NK-92 treated with Interleukin-12 subunit alpha and Interleukin-12 subunit beta, amount 100 ng/mL, for 24 hours (cell line): Measurements from ENCODE around the gene DDR1.
"Not testable (repeated sequence)": the region's sequence is repeated elsewhere in the genome, so short reads cannot be mapped to it uniquely, and the experiment has no call there.

ENCODE experiments used
- DNase-seq: peaks from one replicate; lab custom pipeline; 2025; lab: John Stamatoyannopoulos, UW

DDR1 gene

DNA sequence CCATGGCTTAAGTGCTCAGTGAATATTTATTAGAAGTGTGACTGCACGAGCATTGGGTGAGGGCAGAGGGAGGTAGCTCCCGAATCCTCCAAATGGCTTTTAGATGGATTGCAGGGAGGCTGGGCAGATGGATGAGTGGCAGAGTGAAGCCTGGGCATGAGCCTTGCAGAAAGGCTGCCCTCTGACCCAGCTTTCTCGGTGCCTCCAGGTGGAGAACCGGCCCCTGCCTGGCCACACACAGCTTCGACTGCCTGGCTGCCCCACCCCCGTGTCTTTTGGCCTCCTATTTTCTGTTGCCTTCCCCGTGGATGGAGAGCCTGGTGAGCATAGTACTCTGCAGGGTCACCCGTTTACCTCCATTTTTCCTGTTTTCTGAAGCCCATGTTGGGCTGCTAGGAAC, 33.2 kb downstream of the DDR1 start:
- no peak for DNase-seq

GRCh38 chr6:30918670-30919069, 34.4 kb downstream of the DDR1 start:
- no peak for DNase-seq

- DNase-seq, result peak; percentile 19
These were observed 38.1 kb downstream of the DDR1 start for GRCh38 chr6:30922447-30922852.

GRCh38 chr6:30924040-30924627, 39.8 kb downstream of the DDR1 start:
- not testable (repeated sequence) for DNase-seq

DNA sequence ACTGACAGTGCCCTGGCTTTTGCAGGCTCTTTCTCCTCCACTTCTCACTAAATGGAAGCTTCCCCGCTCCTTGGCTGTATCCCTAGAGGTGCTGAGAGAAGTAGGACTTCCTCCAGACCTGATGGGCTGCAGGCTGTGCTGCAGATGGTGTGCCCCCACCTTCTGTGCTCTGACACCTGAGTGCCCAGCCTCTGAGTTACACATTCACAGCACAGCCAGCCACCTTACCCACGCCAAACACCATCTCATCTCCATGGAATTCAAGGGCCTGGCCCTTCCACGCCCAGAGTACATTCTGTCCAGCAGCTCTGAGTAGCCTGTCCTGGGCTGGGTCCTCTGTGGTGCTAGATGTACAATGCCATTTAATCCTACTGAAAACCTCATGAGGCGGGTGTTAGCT, 42.3 kb downstream of the DDR1 start:
- DNase-seq, result no peak

DNA sequence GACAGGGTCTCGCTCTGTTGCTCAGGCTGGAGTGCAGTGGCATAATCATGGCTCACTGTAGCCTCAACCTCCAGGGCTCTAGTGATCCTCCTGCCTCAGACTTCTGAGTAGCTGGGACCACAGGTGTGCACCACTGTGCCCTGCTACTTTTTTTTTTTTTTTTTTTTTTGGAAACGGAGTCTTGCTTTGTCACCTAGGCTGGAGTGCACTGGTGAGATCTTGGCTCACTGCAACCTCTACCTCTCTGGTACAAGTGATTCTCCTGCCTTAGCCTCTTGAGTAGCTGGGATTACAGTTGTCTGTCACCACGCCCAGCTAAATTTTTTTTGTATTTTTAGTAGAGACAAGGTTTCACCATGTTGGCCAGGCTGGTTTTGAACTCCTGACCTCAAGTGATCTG, 42.8 kb downstream of the DDR1 start:
- not testable (repeated sequence) for DNase-seq

DNA sequence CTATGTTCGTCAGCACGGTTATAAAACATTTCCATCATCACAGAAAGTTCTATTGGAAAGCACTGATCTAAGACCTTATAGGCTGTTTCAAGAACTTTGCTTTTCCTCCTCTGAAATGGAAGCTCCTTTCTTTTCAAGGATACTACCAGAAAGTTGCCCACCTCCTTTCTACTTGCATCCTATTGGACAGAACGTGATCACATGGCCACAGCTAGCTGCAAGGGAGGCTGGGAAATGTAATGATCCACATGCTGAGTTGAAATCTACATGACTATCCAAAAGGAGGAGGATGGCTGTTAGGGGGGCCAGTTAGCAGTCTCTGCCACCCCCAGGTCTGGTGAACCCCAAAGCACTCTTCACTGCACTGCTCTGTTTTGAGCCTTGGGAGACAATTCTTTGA, 44.4 kb downstream of the DDR1 start:
- DNase-seq, result no peak

DNA sequence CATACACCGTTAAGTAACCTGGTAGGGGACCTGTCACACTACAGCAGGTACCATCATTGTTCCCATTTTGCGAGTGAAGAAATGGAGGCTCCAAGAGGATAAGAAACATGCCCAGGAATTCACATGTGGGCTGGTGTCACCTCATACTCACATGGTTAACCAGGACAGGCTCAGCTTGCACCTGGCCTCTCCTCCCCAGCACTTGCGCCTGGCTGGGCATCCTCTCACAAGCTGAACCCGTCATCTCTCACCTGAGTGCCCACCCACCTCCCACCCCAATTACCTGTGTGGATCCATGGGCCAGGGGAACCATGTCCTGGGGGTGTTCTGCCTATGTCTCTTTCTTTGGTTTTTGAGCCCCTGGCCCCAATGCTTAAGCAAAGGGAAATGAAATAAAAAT, 46.2 kb downstream of the DDR1 start:
- DNase-seq, result no peak

- DNase-seq, result no peak
These were observed 47.0 kb downstream of the DDR1 start for GRCh38 chr6:30931272-30931671.

GRCh38 chr6:30931969-30932645, 47.8 kb downstream of the DDR1 start, which contains the start of gene SFTA2:
SFTA2 (minus strand) TSS chr6:30932170; CDS start chr6:30932096, 74 bp downstream.
- no peak for DNase-seq

DNA sequence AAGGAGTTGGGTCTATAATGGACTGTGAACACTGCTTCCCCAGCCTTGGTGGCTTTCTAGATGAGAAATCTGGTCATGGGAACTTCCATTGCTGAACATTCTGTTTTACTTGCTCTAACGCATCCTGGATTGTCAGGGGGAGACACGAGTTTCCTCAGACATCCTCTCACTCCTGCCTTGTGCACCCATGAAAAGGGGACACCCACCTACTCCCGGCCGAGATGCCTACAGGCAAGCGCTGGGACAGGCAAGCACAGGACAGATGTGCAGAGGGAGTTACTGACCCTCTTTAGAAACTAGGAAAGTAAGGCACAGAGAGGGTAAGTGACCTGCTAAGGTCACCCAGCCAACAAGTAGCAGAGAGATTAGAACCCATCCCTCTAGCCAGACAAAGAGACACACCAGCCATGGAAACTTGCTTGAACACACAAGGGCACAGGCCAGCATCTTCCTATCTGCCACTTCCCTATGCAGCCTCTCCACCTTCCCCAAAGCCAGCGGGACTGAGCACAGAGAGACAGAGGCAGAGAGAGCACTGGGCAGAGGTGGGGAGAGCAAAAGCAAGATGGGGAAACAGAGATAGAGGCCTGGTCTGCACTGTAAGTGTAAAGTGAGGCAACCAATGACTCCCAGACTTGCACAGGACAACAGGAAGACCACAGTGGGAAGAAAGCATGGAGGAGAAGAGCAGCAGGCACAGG, 48.5 kb downstream of the DDR1 start:
- DNase-seq, result no peak

GRCh38 chr6:30935018-30935417, 50.7 kb downstream of the DDR1 start:
- no peak for DNase-seq

DNA sequence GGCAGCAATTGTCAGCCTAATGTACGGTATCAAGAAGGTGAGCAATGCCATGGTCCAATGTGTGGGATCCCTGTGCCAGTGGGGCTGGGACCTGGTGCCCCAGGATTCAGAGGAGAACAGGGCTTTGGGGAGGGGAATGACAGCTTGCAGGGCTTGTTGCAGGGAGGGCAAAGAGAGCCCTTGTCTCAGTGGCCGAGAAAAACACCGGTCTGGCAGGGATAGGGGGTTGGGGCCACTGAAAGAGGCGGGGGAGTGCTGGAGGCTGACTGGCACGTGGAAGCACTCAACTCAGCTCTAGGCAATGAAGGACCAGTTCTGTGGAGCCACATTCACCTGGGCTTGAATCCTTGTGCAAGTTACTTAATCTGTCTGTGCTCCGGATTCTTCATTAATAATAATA, 52.9 kb downstream of the DDR1 start:
- no peak for DNase-seq

DNA sequence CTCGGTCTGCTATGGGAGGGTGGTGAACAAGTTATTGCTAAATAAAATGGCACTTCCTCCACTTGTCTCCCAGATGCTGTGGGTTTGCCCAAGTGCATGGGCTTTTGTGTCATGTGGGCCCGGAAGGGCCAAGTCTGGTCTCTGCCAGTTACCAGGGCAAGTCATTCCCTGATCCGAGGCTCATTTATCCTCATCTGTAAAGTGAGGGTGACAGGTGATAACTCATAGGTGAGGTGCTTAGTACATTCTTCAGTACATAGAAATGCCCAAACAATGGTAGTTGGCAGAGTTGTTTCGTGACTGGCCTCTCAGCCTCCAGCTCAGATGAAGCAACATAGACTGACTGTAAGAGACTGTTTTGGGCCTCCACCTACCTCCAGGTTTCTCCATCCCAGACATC, 54.4 kb downstream of the DDR1 start:
- DNase-seq, result no peak

GRCh38 chr6:30939473-30939872, 55.2 kb downstream of the DDR1 start:
- DNase-seq, result no peak

DNA sequence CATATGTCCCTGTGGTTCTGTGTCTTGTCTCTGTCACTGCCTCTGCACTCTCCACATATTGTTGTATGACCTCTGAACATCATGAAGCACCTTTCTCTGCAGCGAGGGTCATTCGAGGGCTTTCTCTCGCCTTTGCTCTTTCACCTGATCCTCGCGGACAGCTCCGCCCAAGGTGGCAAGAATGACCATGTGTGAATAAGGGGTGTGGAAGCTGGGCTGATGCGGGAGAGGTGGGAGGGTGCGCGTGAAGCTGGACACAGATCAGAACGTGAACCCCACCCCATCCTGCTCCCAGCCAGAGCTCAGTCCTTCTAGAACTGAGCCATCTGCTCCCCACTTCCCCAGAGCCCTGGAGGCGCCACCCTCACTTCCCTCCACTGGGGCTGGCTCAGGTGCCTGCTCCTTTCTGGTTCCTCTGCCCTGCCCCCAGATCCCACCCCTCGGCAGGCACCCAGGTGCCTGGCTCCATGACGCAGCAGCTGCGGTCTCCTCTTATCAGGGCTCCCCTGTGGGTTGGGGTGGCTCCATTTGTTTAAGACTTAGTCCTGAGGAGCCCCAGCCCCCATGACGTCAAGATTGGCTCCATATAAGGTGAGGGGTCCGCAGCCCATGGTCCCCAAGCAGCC, 56.2 kb downstream of the DDR1 start, which contains the start of gene MUCL3:
Gene MUCL3 (plus strand): TSS at position 613 of the 626 bp plus-strand sequence. CDS start 27 bp downstream, outside the sequence.
- no peak for DNase-seq

GRCh38 chr6:30942338-30943060, 58.2 kb downstream of the DDR1 start:
- DNase-seq, result no peak

GRCh38 chr6:30944051-30944450, 59.7 kb downstream of the DDR1 start:
- DNase-seq, result no peak

DNA sequence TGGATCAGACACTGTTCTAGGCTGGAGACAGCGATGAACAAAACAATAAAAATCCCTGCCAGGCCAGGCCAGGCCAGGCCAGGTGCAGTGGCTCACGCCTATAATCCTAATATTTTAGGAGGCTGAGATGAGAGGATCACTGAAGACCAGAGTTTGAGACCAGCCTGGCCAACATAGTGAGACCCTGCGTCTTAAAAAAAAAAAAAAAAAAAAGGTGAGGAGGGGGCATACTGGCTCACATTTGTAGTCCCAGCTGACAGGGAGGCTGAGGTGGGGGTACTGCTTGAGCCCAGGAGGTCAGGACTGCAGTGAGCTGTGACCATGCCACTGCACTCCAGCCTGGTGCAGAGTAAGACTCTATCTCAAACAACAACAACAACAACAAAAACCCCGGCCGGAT, 61.0 kb downstream of the DDR1 start:
- no peak for DNase-seq

DNA sequence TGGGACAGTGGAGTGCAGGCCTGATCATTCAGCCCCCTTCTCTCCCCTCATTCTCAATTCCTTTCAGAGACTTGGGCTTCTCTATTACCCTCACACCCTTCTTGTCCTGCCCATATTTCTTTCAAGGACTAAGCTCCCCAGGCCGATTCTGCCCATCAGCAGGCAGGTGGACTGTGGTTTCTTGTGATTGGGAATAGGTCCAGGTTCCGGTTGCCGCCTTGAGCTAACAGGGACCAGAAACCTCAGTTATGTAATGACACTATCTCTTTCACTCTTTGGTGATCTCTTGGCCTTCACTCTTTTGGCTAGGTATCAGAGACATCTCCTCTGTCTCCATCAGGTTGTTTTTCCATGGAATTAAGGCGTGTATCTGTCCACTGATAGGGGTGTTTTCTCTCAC, 62.9 kb downstream of the DDR1 start:
- no peak for DNase-seq

GRCh38 chr6:30948811-30949210, 64.5 kb downstream of the DDR1 start:
- DNase-seq, result no peak
